ENCODE results near the gene PLXNA4.
"Not testable (repeated sequence)": the region's sequence is repeated elsewhere in the genome, so short reads cannot be mapped to it uniquely, and the experiment has no call there.

Gene PLXNA4

DNA sequence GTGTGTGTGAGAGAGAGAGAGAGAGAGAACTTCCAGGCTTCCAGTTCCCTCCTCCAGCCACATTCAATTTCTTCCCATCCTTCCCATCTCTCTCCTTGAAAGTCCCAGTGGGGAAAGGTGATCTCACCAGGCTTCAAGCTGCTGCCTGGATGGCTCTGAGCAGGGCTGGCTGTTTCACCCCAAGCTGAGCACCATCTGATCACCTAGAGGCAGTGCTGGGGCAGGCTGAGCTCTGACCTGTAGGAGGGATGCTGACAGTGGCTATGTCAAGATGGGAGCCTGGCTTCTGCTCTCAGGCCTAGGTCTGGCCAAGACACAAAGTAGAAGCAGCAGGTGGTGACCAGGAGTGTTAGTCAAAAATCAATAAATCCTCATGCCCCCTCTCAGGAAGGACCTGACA lies 370.8 kb downstream of the PLXNA4 start:
- DNase-seq (ENCODE audit: low spot score): no peak

- DNase-seq (ENCODE audit: low spot score): no peak
These were observed 373.2 kb downstream of the PLXNA4 start for GRCh38 chr7:132203021-132203420.

GRCh38 chr7:132202541-132202940 lies 373.7 kb downstream of the PLXNA4 start:
- no peak for DNase-seq (ENCODE audit: low spot score)

DNA sequence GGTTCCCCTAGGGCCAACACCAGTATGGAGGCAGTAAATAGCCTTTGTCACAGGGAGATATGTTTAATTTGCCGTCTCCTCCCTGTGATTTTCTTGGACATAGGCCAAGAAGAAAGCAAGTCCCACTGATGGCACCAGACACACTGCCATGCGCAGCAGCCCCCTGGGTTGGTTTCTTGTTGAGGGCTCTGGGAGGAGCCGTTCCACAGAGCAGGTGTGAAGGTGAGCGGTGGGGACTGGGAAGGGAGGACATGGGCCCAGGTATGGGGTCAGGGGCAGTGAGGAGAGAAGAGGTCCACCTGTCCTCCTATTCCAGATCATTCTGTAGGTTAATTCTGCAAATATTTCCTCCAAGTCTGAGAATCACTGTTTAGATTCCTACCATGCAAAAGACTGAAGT lies 376.1 kb downstream of the PLXNA4 start:
- DNase-seq (ENCODE audit: low spot score): no peak

DNA sequence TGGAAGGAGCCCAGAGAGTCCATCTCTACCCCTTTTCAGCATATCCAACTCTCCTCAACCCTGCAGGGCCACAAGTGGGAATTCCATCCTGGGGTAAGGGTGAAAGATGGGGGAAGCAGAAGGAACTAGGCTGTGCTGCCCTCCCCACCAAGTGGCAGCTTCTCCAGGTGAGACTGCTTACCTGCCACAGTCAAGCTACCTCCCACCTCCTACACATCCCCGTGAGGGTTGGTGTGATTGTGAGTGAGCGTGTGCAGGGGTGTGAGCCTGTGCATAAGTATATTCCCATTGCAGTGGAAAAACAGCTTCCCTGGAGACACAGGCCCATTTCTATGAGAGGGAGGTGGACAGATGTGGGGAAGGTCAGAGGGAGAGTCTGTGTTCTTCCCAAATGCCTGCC lies 376.6 kb downstream of the PLXNA4 start:
- no peak for DNase-seq (ENCODE audit: low spot score)

DNA sequence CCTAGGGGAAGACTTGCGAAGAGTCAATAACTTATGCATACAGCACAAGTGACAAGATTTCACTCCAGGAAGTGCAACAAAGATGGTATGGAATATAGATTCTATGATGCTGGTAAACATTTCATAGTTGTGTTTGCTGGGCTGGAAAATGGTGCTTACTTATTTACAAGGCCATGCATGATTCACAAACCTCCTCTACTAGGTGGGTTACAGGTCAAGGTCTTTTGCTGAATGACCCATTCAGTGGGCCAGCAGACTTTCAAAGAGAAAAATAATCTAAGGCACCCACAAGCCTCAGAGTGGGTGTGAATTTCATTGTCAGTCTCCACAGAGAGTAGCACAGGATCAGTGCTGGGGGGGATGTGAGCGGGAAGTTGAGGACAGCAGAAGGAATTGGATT lies 378.5 kb downstream of the PLXNA4 start:
- DNase-seq (ENCODE audit: low spot score): no peak

GRCh38 chr7:132193898-132194297 lies 382.4 kb downstream of the PLXNA4 start:
- DNase-seq (ENCODE audit: low spot score): no peak

GRCh38 chr7:132192809-132193208 lies 383.5 kb downstream of the PLXNA4 start:
- no peak for DNase-seq (ENCODE audit: low spot score)

GRCh38 chr7:132191418-132191817 lies 384.9 kb downstream of the PLXNA4 start:
- DNase-seq (ENCODE audit: low spot score): no peak

DNA sequence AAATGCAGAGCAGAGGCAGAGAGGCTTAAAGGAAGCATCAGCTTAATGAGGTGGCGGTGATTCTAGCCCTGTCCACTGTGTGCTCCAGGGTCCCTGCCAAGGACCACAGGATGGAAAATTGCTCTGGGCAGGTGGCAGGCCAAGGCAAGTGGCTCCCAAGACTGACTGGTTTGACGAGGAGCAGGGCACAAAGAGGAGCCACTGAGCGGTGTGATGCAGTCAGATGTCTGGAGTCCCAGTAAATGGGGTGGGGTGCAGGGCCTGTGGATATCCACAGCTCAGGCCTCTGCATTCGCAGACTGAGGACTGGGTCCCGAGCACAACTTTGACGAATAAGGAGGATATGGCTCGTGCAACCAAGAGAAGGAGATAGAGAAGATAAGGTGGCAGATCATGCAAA lies 385.6 kb downstream of the PLXNA4 start:
- no peak for DNase-seq (ENCODE audit: low spot score)

GRCh38 chr7:132189881-132190280 lies 386.4 kb downstream of the PLXNA4 start:
- no peak for DNase-seq (ENCODE audit: low spot score)

GRCh38 chr7:132187869-132188789 lies 388.1 kb downstream of the PLXNA4 start:
- DNase-seq (ENCODE audit: low spot score): no peak

- no peak for DNase-seq (ENCODE audit: low spot score)
These were observed 388.9 kb downstream of the PLXNA4 start for GRCh38 chr7:132187391-132187790.

DNA sequence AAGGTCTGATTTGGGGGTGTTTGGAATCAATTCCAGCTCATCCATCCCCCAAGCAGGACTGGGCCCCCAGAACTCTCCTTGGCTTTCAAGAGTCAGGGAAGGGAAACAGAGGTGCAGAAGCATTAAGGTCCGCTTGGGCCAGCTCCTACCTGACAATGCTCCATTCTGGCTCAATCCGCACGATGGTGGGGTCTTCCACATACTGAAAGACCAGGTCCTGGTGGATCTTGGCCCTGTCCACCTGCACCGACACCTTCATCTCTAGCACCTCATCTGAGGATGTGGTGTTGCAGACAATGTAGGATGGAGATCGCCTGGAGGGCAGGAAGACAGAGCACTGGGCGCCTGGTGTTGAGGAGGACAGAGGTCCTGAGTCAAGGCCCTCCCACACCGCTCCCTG lies 391.1 kb downstream of the PLXNA4 start:
- DNase-seq (ENCODE audit: low spot score): no peak

GRCh38 chr7:132183781-132184380 lies 392.4 kb downstream of the PLXNA4 start:
- no peak for DNase-seq (ENCODE audit: low spot score)

DNA sequence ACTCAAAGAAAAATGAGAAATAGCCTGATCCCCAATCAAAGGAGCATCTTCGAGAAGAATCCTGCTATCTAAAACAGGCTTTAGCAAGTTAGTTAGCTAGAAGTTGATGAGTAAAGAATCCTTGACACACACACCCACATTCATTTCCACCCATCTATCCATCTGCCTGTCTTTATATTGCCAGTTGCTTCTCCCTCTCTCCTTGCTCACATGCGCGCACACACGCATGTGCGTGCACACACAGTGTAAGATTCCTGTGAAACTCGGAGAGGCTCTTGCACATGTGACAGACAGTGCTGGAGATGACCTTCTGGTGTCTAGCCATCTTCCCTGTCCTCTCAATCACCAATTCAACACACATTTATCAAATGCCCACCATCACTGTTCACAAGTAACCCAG lies 393.3 kb downstream of the PLXNA4 start:
- no peak for DNase-seq (ENCODE audit: low spot score)

- no peak for DNase-seq (ENCODE audit: low spot score)
These were observed 394.2 kb downstream of the PLXNA4 start for GRCh38 chr7:132181946-132182685.

- DNase-seq (ENCODE audit: low spot score): no peak
These were observed 394.9 kb downstream of the PLXNA4 start for GRCh38 chr7:132181371-132181770.

- DNase-seq (ENCODE audit: low spot score): no peak
These were observed 395.8 kb downstream of the PLXNA4 start for GRCh38 chr7:132180481-132180880.

- no peak for DNase-seq (ENCODE audit: low spot score)
These were observed 396.6 kb downstream of the PLXNA4 start for GRCh38 chr7:132179681-132180080.

GRCh38 chr7:132179080-132179430 lies 397.2 kb downstream of the PLXNA4 start:
- no peak for DNase-seq (ENCODE audit: low spot score)

DNA sequence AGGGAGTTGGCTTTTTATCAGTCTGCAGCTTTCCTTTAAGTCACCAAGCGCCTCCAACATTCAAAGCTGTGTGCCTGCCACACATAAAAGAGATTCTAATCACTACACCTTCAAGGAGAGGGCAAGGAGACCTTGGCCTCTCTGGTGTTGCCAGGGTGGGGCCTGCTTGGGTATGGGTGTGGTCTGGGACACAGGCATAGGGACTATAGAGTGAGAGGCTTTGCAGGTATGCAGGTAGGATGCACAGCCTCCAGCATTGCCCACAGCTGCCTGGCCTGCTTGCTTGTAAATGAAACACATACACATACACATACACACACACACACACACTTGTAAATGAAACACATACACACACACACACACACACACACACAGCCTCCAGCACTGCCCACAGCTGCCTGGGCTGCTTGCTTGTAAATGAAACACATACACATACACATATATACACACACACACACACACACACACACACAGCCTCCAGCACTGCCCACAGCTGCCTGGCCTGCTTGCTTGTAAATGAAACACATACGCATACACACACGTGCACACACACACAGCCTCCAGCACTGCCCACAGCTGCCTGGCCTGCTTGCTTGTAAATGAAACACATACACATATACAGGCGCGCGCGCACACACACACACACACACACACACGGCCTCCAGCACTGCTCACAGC lies 397.7 kb downstream of the PLXNA4 start:
- DNase-seq (ENCODE audit: low spot score): not testable (repeated sequence)
